GM12875 (cell line): ENCODE results near the gene SCN1B.
"Not testable (repeated sequence)": the region's sequence is repeated elsewhere in the genome, so short reads cannot be mapped to it uniquely, and the experiment has no call there.

ENCODE experiments used
- H3K4me3 ChIP-seq: one replicate; pipeline ENCODE4 v1.5.1; 2011; ENCODE audit warnings: low read depth, low read length, control low read depth
- CTCF ChIP-seq: IDR thresholded peaks from 2 replicates; pipeline ENCODE4 v1.5.1; 2011; ENCODE audit warnings: low read depth, mild to moderate bottlenecking, control low read depth, inconsistent platforms, low read length, moderate library complexity, borderline replicate concordance; ENCODE audit not compliant: insufficient read depth

SCN1B gene

GRCh38 chr19:34989298-34989697 lies 41.0 kb upstream of the SCN1B start:
- no peak for TF ChIP-seq CTCF
- no peak overlapping the region for H3K4me3 ChIP-seq

- TF ChIP-seq CTCF: no peak
Observed at GRCh38 chr19:34990578-34991192, 39.6 kb upstream of the SCN1B start.

GRCh38 chr19:34991542-34992333 lies 38.5 kb upstream of the SCN1B start:
- no peak for TF ChIP-seq CTCF
- no peak overlapping the region for H3K4me3 ChIP-seq

More at GRCh38 chr19:34990578-34991192, 39.6 kb upstream of the SCN1B start:
- H3K4me3 ChIP-seq: no peak overlapping the region

GRCh38 chr19:34992582-34992981 lies 37.7 kb upstream of the SCN1B start:
- not testable (repeated sequence) for H3K4me3 ChIP-seq

GRCh38 chr19:34994286-34994642 lies 36.0 kb upstream of the SCN1B start:
- no peak for TF ChIP-seq CTCF

GRCh38 chr19:34994643-34995541 lies 35.4 kb upstream of the SCN1B start:
- H3K4me3 ChIP-seq: no peak overlapping the region
- TF ChIP-seq CTCF: no peak

More at GRCh38 chr19:34994286-34994642, 36.0 kb upstream of the SCN1B start:
- H3K4me3 ChIP-seq: no peak overlapping the region

GRCh38 chr19:34995551-34995950 lies 34.7 kb upstream of the SCN1B start:
- H3K4me3 ChIP-seq: no peak overlapping the region
- TF ChIP-seq CTCF: no peak
